IMR-90 (cell line): Measurements from ENCODE around the gene DPP10. TPM values are rescaled to one million over a fixed set of nuclear protein-coding genes. Genes with fewer than 3 reads are reported as not detected.

Experiments used
- ATAC-seq: fragments of 200-7000 bp; cut with Tn5 transposase; 2 replicates; pipeline ENCODE4 v1.9.1; 2020; ENCODE audit warnings: low read depth, mild to moderate bottlenecking, moderate library complexity
- BruUV-seq: library from RNA; stranded (reverse); fragments of 400-500 nt; replicated peaks from 2 replicates; lab custom pipeline; 2021; lab: Mats Ljungman, UMichigan
- CTCF ChIA-PET: fragments of 300-600 bp; formaldehyde crosslinking; extraction: SDS; loops from one replicate; lab custom pipeline; 2021; ENCODE audit warnings: antibody characterized with exemption; lab: Yijun Ruan, JAX
- POLR2A ChIA-PET: fragments of 300-600 bp; sonication (Branson Sonifier 250); formaldehyde crosslinking; loops from one replicate; lab custom pipeline; 2022; ENCODE audit warnings: antibody characterized with exemption; ENCODE audit not compliant: unreplicated experiment; lab: Charles Lee
- DNase-seq: peaks from one replicate; pipeline ENCODE4 v3.0.0; 2013
- H2AFZ ChIP-seq: replicated peaks from 2 replicates; pipeline ENCODE3; 2013; ENCODE audit warnings: low read length, mild to moderate bottlenecking; ENCODE audit not compliant: poor library complexity
- H2AK5ac ChIP-seq: 2 replicates; pipeline ENCODE4 v1.6.1; 2013; ENCODE audit warnings: low read depth, low read length, inconsistent platforms
- H2AK9ac ChIP-seq: replicated peaks from 2 replicates; pipeline ENCODE3; 2013; ENCODE audit warnings: mild to moderate bottlenecking, low read depth, low read length, moderate library complexity; ENCODE audit not compliant: poor library complexity
- H2BK120ac ChIP-seq: 2 replicates; pipeline ENCODE4 v1.6.1; 2013; ENCODE audit warnings: low read depth, low read length, inconsistent platforms
- H2BK15ac ChIP-seq: 3 replicates; pipeline ENCODE4 v1.6.1; 2013; ENCODE audit warnings: low read depth, low read length, inconsistent platforms
- H2BK20ac ChIP-seq: 2 replicates; pipeline ENCODE4 v1.6.1; 2013; ENCODE audit warnings: low read depth, mild to moderate bottlenecking, inconsistent platforms, low read length, moderate library complexity
- H2BK5ac ChIP-seq: 2 replicates; pipeline ENCODE4 v1.6.1; 2013; ENCODE audit warnings: mild to moderate bottlenecking, low read depth, low read length, inconsistent platforms; ENCODE audit not compliant: poor library complexity, severe bottlenecking
- H3K14ac ChIP-seq: replicated peaks from 2 replicates; pipeline ENCODE4 v1.6.1; 2013; ENCODE audit warnings: low read depth, low read length, inconsistent platforms
- H3K18ac ChIP-seq: 2 replicates; pipeline ENCODE4 v1.6.1; 2013; ENCODE audit warnings: low read depth, low read length, control low read depth
- H3K23ac ChIP-seq: 2 replicates; pipeline ENCODE4 v1.6.1; 2013; ENCODE audit warnings: low read depth, low read length, inconsistent platforms
- H3K27ac ChIP-seq: 2 replicates; pipeline ENCODE4 v1.5.1; 2013; ENCODE audit warnings: mild to moderate bottlenecking, control low read depth, low read length; ENCODE audit not compliant: insufficient read depth
- H3K27me3 ChIP-seq: 2 replicates; pipeline ENCODE4 v1.6.1; 2013; ENCODE audit warnings: low read length; ENCODE audit not compliant: control insufficient read depth, insufficient read depth
- H3K36me3 ChIP-seq: 2 replicates; pipeline ENCODE4 v1.6.1; 2013; ENCODE audit warnings: low read length, mixed read lengths; ENCODE audit not compliant: control insufficient read depth, insufficient read depth
- H3K4ac ChIP-seq: 2 replicates; pipeline ENCODE4 v1.6.1; 2013; ENCODE audit warnings: low read depth, low read length, inconsistent platforms
- H3K4me1 ChIP-seq: 2 replicates; pipeline ENCODE4 v1.6.1; 2013; ENCODE audit warnings: low read length, mixed read lengths; ENCODE audit not compliant: control insufficient read depth, insufficient read depth
- H3K4me2 ChIP-seq: 2 replicates; pipeline ENCODE4 v1.6.1; 2013; ENCODE audit warnings: low read depth, mild to moderate bottlenecking, control low read depth, low read length, moderate library complexity
- H3K4me3 ChIP-seq: 2 replicates; pipeline ENCODE4 v1.5.1; 2013; ENCODE audit warnings: low read depth, mild to moderate bottlenecking, control low read depth, low read length, moderate library complexity; ENCODE audit not compliant: insufficient read depth
- H3K56ac ChIP-seq: 2 replicates; pipeline ENCODE4 v1.6.1; 2013; ENCODE audit warnings: low read length, inconsistent platforms; ENCODE audit not compliant: insufficient read depth; ENCODE audit errors: extremely low read depth
- H3K79me1 ChIP-seq, 2 experiments: 2 replicates each; pipeline ENCODE4 v1.6.1; 2013; ENCODE audit warnings: low read length in 2 of 2, inconsistent platforms in 1 of 2, low read depth in 1 of 2
- H3K9ac ChIP-seq: 2 replicates; pipeline ENCODE4 v1.6.1; 2013; ENCODE audit warnings: low read depth, low read length, control low read depth
- H3K9me1 ChIP-seq: 2 replicates; pipeline ENCODE4 v1.6.1; 2013; ENCODE audit warnings: low read length, inconsistent platforms; ENCODE audit not compliant: insufficient read depth
- H3K9me3 ChIP-seq: 2 replicates; pipeline ENCODE4 v1.6.1; 2013; ENCODE audit warnings: low read length; ENCODE audit not compliant: control insufficient read depth, insufficient read depth
- H4K20me1 ChIP-seq: 2 replicates; pipeline ENCODE4 v1.6.1; 2013; ENCODE audit warnings: low read length, inconsistent platforms; ENCODE audit not compliant: insufficient read depth
- H4K5ac ChIP-seq: 2 replicates; pipeline ENCODE4 v1.6.1; 2013; ENCODE audit warnings: mild to moderate bottlenecking, low read depth, low read length, control low read depth
- H4K8ac ChIP-seq, 2 experiments: 2 replicates each; pipeline ENCODE4 v1.6.1; 2013; ENCODE audit warnings: low read depth in 2 of 2, low read length in 2 of 2, control low read depth in 1 of 2, inconsistent platforms in 1 of 2
- H4K91ac ChIP-seq: 2 replicates; pipeline ENCODE4 v1.6.1; 2013; ENCODE audit warnings: low read depth, low read length, inconsistent platforms; ENCODE audit not compliant: insufficient read depth
- BHLHE40 ChIP-seq: fragments of 150-350 bp; IDR thresholded peaks from 2 replicates; pipeline ENCODE4 v1.6.1; 2016; ENCODE audit warnings: mild to moderate bottlenecking, low read depth, low read length
- CEBPB ChIP-seq: IDR thresholded peaks from 2 replicates; pipeline ENCODE4 v1.6.1; 2012; ENCODE audit warnings: low read depth, low read length, improper control_type of control experiment
- CHD1 ChIP-seq: IDR thresholded peaks from 2 replicates; pipeline ENCODE4 v1.6.1; 2012; ENCODE audit warnings: low read depth, low read length, improper control_type of control experiment
- FOS ChIP-seq: fragments of 150-350 bp; IDR thresholded peaks from 2 replicates; pipeline ENCODE4 v1.6.1; 2016; ENCODE audit warnings: low read depth, low read length
- MAFK ChIP-seq: IDR thresholded peaks from 2 replicates; pipeline ENCODE4 v1.6.1; 2012; ENCODE audit warnings: low read depth, low read length, improper control_type of control experiment
- MAZ ChIP-seq: IDR thresholded peaks from 2 replicates; pipeline ENCODE4 v1.6.1; 2012; ENCODE audit warnings: low read depth, mild to moderate bottlenecking, low read length, improper control_type of control experiment, moderate library complexity, borderline replicate concordance
- MXI1 ChIP-seq: IDR thresholded peaks from 2 replicates; pipeline ENCODE4 v1.6.1; 2012; ENCODE audit warnings: low read depth, mild to moderate bottlenecking, low read length, moderate library complexity, borderline replicate concordance
- NFE2L2 ChIP-seq: fragments of 150-350 bp; IDR thresholded peaks from 2 replicates; pipeline ENCODE4 v1.6.1; 2016; ENCODE audit warnings: low read depth, mild to moderate bottlenecking, low read length
- POLR2A ChIP-seq: IDR thresholded peaks from 2 replicates; pipeline ENCODE4 v1.6.1; 2012; ENCODE audit warnings: mild to moderate bottlenecking, low read depth, low read length
- RAD21 ChIP-seq: IDR thresholded peaks from 2 replicates; pipeline ENCODE4 v1.6.1; 2012; ENCODE audit warnings: low read length, improper control_type of control experiment
- RCOR1 ChIP-seq: IDR thresholded peaks from 2 replicates; pipeline ENCODE4 v1.6.1; 2012; ENCODE audit warnings: mild to moderate bottlenecking, low read length, improper control_type of control experiment; ENCODE audit not compliant: insufficient replicate concordance
- RFX5 ChIP-seq: IDR thresholded peaks from 2 replicates; pipeline ENCODE4 v1.8.0; 2012; ENCODE audit warnings: low read depth, mild to moderate bottlenecking, low read length, moderate library complexity
- SMC3 ChIP-seq: fragments of 150-350 bp; IDR thresholded peaks from 2 replicates; pipeline ENCODE4 v1.6.1; 2016; ENCODE audit warnings: low read depth, mild to moderate bottlenecking, antibody characterized with exemption, low read length, moderate library complexity
- WGBS, 2 experiments: methylation state at CpG; one replicate each; pipeline versions ENCODE4 v1.1.5 to v1.1.7; 2013; ENCODE audit warnings: missing lambda C conversion rate in 2 of 2; ENCODE audit not compliant: insufficient read length in 1 of 2; ENCODE audit errors: extremely low coverage in 2 of 2; 5-methylcytosine and 5-hydroxymethylcytosine counted together
- dilution Hi-C: fragments of 300-500 bp; cut with HindIII; formaldehyde crosslinking; loops from one replicate; pipeline ENCODE4 v1.14.3; 2018; ENCODE audit warnings: low sequenced_read_pairs; ENCODE audit not compliant: unreplicated experiment
- in situ Hi-C: fragments of 300-500 bp; cut with MboI; formaldehyde crosslinking; loops from 3 replicates; pipeline ENCODE4 v1.14.3; 2019; ENCODE audit warnings: low sequenced_read_pairs, inconsistent platforms, mixed read lengths
- intact Hi-C: fragments of 100-400 bp; cut with micrococcal nuclease; formaldehyde crosslinking; loops from 2 replicates; pipeline ENCODE4 v1.10.0; 2022
- polyA plus RNA-seq, 3 experiments: library from polyadenylated mRNA; depleted of rRNA; stranded (reverse); fragments of >200 nt; gene quantifications; 2 replicates each; pipeline ENCODE4 v1.2.3, GENCODE V29; 2012; ENCODE audit warnings: low replicate concordance in 1 of 3
- total RNA-seq: library from RNA; depleted of rRNA; stranded (reverse); fragments of >200 nt; gene quantifications from 2 replicates; pipeline ENCODE4 v1.2.3, GENCODE V29; 2012
- TF ChIP-seq, protein P1 (sequence below): conservative IDR thresholded peaks from 2 replicates; pipeline ENCODE4 v1.5.1; 2012; ENCODE audit warnings: mild to moderate bottlenecking, low read depth, low read length, improper control_type of control experiment
- TF ChIP-seq, protein P2 (sequence below): fragments of 150-350 bp; IDR thresholded peaks from 2 replicates; pipeline ENCODE4 v1.6.1; 2017; ENCODE audit warnings: mild to moderate bottlenecking, antibody characterized with exemption, low read length, low read depth
- TF ChIP-seq, protein P3 (sequence below): fragments of 150-350 bp; IDR thresholded peaks from 2 replicates; pipeline ENCODE4 v1.6.1; 2016; ENCODE audit warnings: low read depth, mild to moderate bottlenecking, low read length, moderate library complexity, borderline replicate concordance

Gene DPP10
- total and polyA plus RNA-seq, 2 of the 4 experiments (the other 2 are of a cell fraction) = not detected

DNA sequence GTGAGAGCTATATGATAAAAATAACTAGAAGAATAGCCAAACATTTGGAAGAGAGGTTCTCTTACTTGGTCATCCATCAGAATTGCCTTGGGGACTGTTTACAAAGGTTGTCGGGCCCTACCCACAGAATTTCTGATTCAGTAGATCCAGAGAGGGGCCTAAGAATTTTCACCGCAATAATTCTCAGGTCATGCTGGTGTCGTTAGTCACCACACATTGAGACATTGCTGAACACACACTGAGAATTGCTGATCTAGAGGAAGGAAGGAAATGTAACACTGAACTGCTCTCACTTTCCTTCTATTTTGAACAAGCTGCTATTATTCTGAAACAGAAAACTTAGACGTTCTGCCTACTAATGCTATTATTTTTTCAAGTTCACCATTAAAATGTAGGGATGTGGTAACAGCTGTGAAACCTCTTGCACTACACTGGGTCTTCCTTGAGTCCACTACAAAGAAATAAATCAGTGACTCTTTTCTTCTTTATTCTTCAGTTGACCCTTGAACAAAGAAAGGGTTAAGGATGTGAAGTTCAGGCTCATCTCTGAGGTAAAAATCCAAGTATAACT, 491.3 kb downstream of the DPP10 start:
- Histone ChIP-seq H3K18ac (no peak overlapping the region), H4K8ac (no peak overlapping the region), H3K56ac (no peak overlapping the region), H3K23ac (no peak overlapping the region), H3K9ac (no peak overlapping the region), H3K36me3 (no peaks in the 10 kb centered on the region), H2AFZ (no peak overlapping the region), H3K27ac (no peak overlapping the region), H2AK9ac (no peak overlapping the region), H2AK5ac (no peak overlapping the region), H2BK120ac (no peak overlapping the region), H3K4ac (no peak overlapping the region), H2BK5ac (no peak overlapping the region), H4K91ac (no peak overlapping the region), H2BK20ac (no peak overlapping the region), H3K9me3 (peaks cover 6% of the 10 kb centered on the region), H3K4me3 (no peak overlapping the region), H4K20me1 (no peaks in the 10 kb centered on the region), H3K14ac (no peak overlapping the region), H3K4me1 (no peaks in the 10 kb centered on the region), H3K4me2 (no peak overlapping the region), H4K5ac (no peak overlapping the region), H3K79me1 (no peaks in the 10 kb centered on the region), H3K27me3 (no peaks in the 10 kb centered on the region), H3K9me1 (no peaks in the 10 kb centered on the region), H2BK15ac (no peak overlapping the region)
- ATAC-seq = no peak
- DNase-seq = no peak
- POLR2A ChIA-PET = no interaction called here
- 20% methylated on average over 1 of the region's 4 CpGs; no CpG with 5 or more reads in 1 of the 2 experiments for WGBS, 2 experiments
- intact Hi-C loops = no loop called here
- TF ChIP-seq, protein P1, sequence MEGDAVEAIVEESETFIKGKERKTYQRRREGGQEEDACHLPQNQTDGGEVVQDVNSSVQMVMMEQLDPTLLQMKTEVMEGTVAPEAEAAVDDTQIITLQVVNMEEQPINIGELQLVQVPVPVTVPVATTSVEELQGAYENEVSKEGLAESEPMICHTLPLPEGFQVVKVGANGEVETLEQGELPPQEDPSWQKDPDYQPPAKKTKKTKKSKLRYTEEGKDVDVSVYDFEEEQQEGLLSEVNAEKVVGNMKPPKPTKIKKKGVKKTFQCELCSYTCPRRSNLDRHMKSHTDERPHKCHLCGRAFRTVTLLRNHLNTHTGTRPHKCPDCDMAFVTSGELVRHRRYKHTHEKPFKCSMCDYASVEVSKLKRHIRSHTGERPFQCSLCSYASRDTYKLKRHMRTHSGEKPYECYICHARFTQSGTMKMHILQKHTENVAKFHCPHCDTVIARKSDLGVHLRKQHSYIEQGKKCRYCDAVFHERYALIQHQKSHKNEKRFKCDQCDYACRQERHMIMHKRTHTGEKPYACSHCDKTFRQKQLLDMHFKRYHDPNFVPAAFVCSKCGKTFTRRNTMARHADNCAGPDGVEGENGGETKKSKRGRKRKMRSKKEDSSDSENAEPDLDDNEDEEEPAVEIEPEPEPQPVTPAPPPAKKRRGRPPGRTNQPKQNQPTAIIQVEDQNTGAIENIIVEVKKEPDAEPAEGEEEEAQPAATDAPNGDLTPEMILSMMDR = no peak
- no peak for TF ChIP-seq RFX5
- TF ChIP-seq NFE2L2 = no peak
- TF ChIP-seq, protein P2, sequence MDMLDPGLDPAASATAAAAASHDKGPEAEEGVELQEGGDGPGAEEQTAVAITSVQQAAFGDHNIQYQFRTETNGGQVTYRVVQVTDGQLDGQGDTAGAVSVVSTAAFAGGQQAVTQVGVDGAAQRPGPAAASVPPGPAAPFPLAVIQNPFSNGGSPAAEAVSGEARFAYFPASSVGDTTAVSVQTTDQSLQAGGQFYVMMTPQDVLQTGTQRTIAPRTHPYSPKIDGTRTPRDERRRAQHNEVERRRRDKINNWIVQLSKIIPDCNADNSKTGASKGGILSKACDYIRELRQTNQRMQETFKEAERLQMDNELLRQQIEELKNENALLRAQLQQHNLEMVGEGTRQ = no peak
- TF ChIP-seq SMC3 = no peak
- no peak for TF ChIP-seq MAFK
- TF ChIP-seq CHD1 = no peak
- no peak for TF ChIP-seq RCOR1
- TF ChIP-seq POLR2A = no peak
- TF ChIP-seq MAZ = no peak
- no peak for TF ChIP-seq BHLHE40
- TF ChIP-seq MXI1 = no peak
- no peak for TF ChIP-seq RAD21
- no peak for TF ChIP-seq FOS
- TF ChIP-seq, protein P3, sequence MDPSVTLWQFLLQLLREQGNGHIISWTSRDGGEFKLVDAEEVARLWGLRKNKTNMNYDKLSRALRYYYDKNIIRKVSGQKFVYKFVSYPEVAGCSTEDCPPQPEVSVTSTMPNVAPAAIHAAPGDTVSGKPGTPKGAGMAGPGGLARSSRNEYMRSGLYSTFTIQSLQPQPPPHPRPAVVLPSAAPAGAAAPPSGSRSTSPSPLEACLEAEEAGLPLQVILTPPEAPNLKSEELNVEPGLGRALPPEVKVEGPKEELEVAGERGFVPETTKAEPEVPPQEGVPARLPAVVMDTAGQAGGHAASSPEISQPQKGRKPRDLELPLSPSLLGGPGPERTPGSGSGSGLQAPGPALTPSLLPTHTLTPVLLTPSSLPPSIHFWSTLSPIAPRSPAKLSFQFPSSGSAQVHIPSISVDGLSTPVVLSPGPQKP = no peak
- no peak for TF ChIP-seq CEBPB
- dilution Hi-C loops = no loop called here
- BruUV-seq = no TSS peak
- CTCF ChIA-PET = interaction anchor here (0.6 kb wide), 1 partner anchor 152 kb away, joined by 3 read pairs; no protein-coding TSS in a partner anchor
- in situ Hi-C loops = no loop called here
